ENCODE measurements around the gene AP2B1.
"Not testable (repeated sequence)": the region's sequence is repeated elsewhere in the genome, so short reads cannot be mapped to it uniquely, and the experiment has no call there.

Gene AP2B1

DNA sequence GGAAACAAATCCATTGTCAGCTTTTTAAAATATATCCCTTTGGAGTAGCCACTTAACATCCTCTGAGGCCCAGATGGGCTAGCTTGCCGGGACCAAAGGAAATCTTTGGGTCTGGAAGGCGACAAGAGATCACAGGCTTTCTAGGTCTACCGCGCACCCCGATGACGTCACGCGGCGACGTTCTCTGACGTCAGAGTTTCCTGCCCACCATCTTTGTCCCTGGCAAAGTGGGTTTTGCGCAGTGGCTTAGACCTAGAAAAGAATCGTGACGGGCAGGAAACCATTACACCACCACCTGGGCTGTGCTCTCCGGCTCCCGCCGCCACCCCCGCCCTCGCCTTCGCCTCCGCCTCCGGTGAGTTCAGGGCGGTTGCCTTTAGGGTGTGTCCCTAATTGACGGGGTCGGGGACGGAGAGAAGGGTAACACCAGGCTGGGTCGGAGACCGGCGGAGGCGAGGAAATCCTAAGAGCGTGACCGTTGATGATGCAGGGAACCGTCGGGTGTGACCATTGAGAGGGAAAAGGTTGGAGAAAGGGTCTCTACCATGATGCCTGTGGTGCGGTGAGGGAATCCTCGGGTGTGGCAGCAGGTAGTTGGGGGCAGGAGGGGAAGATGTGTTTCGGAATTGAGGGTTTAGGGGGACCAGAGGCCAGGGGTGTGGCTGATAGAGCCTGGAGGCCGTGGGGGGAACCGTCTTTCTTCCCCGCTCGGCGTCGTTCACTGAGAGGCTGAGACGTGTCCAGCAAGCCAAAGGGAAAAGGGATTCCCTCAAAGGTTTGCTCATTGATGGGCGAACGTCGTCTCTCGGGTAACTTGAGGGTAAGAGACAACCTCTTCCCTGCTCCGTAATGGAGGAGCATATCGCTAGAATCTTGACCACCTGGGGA, at the start of gene AP2B1:
AP2B1 (plus strand) TSS at position 249 of the 888 bp plus-strand sequence. CDS start 6,709 bp downstream, outside the sequence.
- peak; percentile 95 to 100 for DNase-seq (ENCODE audit: low read depth in 1 of 2, low spot score in 1 of 2)

DNA sequence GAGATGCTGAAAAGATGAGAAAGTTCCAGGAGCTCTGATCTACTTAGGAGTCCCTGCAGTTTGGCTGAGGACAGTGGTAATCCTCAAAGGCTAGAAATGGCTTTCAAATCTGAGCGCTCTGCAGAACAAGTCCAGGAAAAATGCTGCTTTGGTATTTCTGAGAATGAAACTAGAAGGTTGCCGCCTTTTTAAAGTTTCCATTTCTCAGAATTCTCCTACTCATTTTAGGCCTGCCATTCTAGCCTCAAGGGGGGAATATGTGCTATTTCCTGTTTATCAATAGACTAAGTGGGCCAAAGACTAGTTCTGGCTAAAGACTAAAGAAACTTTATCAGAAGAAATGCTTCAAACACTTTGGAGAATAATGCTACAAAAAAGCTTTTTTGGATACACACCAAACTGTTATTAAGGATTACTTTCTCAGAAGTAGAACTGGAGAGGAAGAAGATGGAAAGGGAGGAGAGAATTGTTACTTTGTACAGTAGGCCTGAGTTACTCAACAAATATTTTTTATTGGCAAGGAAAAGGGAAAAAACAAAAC, 49.5 kb upstream of the AP2B1 start, which contains the start of gene SLFN12L:
SLFN12L (minus strand) TSS at position 78 of the 541 bp plus-strand sequence. CDS start 15,314 bp downstream, outside the sequence.
- DNase-seq (ENCODE audit: low read depth in 1 of 2, low spot score in 1 of 2), result no peak

DNA sequence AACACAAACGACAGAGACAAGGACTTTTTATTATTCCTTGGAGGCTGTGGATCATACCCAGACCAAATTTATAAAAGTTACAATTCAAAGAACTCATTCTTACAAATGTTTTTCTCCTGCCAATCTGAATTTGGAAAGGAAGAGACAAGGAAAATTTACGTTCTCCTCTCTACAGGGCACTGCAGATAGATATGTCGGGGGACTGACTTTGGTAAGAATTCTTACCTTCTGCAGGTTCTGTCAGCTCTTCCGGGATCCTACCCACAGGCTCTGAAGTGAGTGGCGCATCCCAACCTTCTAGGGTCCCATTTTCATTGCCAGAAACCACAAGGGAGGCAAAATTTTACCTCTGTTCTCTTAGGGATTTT, 47.5 kb upstream of the AP2B1 start:
- no peak for DNase-seq (ENCODE audit: low read depth in 1 of 2, low spot score in 1 of 2)

DNA sequence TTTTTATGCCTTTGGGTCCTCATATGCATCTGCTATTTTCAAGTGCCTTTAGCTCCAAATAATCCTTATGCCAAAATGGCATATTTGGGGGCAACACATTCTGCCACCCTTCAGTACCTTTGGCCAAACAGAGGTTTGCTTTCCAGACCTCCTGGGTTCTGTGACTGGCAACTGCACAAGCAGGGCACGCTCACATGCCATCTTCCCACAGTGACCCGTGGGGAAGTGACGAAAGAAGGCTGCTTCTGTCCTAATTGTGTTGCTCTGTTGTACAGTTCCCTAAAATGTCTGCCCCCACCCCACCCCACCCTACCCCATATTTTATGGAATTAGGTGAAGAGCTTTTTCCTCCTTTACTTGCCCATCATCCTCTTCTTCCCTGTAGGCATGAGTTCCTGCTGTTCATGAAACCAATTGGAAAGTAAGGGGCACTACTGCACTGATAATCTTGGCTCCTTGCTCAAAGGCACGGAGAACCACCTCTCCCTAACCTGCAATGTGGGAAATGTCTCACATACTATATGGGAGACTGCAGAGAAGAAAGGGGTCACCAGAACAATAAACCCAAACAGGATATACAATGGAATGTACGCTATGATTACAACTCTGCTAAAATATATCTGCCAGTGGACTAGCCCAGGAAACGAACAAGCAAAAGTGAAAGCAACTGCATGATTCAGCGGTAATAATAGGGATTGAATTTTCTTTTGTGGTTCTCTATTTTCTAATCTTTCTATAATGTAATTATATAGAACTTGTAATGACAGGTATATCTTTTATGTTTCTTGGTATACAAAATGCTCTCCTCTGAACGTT, 46.3 kb upstream of the AP2B1 start:
- DNase-seq (ENCODE audit: low read depth in 1 of 2, low spot score in 1 of 2), result no peak

DNA sequence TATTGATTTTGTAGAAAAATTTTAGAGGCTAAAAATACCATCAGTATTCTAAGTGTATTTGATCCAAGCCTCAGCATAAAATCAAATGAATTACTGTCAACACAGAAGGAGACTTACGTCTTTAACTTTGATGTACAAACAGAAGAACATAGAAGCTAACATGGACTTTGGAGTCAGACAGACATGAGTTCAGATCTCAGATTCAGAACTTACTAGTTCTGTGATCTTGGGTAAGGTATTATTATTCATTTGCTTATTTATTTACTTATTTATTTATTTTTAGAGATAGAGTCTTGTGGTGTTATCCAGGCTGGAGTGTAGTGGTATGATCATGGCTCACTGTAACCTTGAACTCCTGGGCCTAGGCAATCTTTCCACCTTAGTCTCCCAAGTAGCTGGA, 45.7 kb upstream of the AP2B1 start:
- no peak for DNase-seq (ENCODE audit: low read depth in 1 of 2, low spot score in 1 of 2)

DNA sequence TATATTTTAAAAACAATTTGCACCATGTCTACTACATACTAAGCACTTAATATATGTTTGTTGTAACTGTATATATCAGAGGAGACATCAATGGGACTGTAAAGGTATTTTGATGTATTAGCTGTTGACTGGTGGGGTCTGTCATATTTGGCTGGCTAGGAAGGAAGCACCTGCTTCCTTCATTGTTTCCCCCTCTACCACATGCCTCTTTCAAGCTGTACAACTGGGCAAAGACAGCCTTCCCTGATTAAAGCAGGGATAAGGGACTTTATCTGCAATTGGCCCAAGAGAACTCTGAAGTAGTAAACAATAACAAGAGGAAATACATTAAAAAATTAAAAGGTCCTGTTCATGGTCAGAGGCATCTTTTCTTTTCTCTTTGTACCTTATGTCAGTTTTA, 44.1 kb upstream of the AP2B1 start:
- no peak for DNase-seq (ENCODE audit: low read depth in 1 of 2, low spot score in 1 of 2)

DNA sequence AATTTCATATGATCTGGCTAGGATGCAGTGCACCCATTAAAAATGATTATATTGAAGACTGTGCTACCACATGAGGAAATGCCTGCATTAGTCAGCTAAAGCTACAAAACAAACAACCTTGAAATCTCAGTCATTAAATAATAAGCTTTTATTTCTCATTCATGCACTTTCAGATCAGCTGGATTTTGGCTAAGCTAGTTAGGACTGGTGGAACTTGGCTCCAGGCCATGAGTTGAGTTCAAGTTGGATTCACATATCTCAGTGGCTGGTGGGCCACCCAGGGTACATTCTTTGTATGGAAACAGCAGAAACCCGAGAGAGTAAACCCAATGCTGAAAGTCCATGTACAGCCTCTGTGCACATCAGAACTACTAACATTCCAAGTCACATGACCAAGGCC, 43.3 kb upstream of the AP2B1 start:
- DNase-seq (ENCODE audit: low read depth in 1 of 2, low spot score in 1 of 2), result no peak

DNA sequence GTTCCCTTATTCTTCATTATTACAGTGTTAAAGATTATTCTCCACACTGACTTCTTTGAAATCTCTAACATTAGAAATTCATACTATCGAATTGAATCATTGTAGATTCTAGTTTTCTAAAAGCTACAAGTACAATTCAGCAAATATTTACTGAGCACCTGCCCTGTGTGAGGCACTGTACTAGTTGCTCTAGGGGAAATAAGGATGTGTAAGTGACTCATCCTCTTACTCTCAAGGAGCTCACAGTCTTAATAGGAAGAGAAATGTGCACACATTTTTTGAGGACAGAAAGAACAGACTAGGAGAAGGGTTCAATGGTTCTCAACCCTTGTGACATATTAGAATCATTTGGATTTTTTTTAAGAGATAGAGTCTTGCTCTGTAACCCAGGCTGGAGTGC, 42.0 kb upstream of the AP2B1 start:
- no peak for DNase-seq (ENCODE audit: low read depth in 1 of 2, low spot score in 1 of 2)

DNA sequence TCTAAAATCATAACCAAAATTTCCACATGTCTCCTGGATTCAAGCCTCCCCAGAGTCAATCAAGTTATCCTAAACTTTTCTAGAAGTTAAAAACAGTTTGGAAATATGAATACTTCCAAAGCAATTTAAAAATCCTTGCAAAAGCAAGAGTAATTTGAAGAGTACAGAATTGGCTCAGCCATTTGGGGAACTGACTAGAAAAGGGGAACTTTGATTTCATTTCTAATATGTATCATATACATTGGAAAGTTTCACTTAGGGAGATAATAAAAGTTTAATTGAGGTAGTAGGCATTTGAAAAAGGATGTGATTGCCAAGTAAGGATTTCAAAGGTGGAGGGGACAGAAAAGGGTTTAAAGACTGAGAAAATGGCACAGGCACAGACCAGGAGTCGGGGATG, 40.6 kb upstream of the AP2B1 start:
- DNase-seq (ENCODE audit: low read depth in 1 of 2, low spot score in 1 of 2), result no peak

DNA sequence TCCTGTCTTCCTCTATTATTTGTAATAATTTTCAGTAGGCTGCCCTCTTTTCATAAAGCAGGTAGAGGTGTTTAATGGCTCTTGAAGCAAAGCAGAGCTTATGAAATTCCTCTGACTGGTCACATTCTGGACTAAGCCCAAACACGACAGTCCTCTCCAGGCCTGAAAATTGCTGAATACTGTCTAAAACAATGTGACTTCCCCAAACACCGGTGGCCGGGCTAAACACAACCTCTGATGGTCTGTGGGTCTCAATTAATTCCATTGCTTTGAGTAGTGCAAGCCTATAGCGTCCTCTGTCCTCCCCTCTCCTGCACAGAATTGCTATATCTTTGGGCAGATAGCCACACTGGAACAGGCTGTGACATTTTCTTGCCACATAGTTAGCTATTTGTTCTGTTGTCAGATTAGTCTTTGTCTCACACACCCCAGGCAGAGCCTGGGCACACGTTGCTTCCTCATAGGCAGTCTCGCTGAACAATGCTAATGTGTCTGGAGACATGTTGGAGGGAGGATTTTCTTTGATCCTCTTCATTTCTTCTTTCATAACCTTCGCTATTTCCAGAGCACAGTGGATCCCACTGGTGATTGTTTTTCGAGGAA, 38.8 kb upstream of the AP2B1 start:
- DNase-seq (ENCODE audit: low read depth in 1 of 2, low spot score in 1 of 2), result no peak

DNA sequence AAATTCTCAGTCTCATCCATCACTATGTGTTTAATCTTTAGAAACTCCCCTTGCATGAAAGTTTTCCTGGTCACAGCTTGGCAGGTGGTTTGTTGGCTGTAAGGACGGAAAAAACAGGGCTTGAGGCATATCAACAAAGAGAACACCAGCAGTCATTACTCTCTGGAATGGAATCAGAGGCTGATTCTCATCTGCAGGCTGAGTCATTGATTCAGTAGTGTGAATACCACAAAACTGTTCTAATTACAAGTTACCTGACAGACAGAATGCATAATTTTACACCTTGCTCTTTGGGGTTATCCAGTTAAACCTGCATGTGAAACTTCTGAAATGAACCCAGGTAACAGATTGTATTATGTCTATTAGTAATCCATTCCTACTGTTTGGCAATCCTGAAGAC, 38.1 kb upstream of the AP2B1 start:
- no peak for DNase-seq (ENCODE audit: low read depth in 1 of 2, low spot score in 1 of 2)

DNA sequence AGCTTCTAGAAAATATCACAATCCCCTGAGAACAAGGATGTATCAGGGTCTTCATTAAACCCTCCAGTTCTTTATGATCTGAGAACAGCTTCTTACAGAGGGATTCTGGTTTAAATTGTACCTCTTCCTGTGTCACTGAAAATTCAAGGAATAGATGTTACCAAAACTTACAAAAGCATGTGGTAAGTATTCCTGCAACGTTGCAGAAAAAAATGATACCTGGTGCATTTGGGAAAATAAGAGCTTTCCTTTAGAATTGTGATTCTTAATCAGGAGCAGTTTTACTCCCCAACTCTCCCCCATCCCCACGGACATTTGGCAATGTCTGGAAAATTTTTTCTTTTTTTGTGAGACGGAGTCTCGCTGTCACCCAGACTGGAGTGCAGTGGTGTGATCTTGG, 33.8 kb upstream of the AP2B1 start:
- no peak for DNase-seq (ENCODE audit: low read depth in 1 of 2, low spot score in 1 of 2)

DNA sequence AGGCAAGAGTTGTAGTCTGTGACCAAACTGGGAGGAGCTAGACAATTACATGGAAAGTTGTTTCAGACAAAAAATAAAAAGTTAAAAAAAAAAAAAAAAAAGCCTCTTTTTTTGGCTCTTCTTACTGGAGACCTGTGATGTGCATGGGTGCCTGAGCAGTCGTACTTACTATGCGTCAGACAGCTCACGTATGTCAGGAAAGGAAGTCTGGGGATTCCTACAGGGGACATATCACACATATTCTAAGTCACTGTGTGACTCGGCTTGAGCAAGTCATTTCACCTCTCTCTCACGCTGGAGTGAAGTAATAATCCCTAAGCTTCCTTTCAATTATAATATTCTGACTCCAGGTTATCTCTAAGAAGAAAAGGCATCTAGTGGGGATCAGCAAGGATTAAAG, 32.5 kb upstream of the AP2B1 start:
- no peak for DNase-seq (ENCODE audit: low read depth in 1 of 2, low spot score in 1 of 2)

DNA sequence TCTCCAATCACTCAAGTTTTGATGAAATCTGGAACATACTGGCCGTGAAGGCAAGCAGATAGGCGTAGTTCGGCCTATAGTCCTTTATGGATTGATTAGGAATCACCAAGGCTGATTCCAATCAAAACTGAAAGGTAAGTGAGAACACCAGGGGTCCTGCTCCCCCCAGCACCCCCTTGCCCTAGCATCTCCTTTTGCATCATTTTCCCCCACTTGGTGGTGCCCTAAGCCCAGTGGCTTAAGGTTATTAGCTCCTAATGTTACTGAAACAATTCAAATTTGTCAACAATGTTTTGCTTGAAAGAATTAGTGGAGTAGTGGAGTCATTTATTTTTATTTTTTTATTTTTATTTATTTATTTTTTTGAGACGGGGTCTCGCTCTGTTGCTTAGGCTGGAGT, 31.4 kb upstream of the AP2B1 start:
- DNase-seq (ENCODE audit: low read depth in 1 of 2, low spot score in 1 of 2), result no peak

DNA sequence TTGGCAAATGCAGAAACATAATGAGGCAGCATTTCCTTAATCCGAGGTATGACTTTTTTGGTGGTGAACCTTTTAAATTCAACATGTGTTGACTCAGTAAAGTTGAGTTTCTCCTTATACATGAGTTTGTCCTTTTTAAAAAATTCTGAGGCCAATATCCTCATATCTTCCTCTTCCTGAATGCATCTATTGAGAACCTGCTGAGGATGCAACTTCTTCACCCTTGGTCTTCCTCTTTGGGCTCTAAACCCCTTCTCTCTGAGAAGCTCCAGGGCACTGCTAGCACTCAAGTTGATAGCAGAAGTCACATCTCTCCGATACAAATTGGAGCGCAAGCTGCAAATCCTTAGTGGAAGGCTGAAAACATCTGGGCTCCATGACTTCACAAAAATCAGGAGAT, 29.8 kb upstream of the AP2B1 start:
- DNase-seq (ENCODE audit: low read depth in 1 of 2, low spot score in 1 of 2), result no peak

DNA sequence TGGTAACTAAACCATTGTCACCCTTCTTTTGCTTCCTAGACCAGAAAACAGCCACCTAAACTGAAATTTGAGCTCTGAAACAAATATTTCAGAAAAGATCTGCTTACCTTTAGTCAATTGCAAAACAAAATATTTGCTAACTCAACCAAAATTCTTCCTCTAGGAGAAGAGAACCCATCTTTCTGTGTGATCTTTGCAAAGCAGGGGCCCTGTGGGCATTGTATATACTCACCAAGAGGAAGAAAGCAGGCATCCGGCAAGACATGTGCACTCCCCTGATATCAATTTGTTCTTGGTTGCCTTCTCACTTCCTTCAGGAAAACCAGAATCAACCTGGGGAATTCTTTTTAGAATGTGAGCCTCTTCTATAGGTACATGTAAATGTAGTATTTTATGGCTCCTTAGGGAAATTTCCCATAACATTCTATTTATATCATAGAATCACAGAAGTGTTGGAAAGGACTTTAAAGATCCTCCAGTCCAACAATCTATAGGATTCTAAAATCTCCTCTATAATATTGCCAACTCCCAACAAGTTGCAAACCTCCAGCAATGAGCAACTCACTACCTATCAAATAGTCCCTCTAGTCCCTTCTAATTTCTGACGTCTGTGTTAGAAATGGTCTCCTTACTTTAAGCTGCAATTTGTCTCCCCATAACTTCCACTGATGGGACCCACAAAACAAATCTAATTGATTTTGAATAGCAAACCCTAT, 27.5 kb upstream of the AP2B1 start:
- DNase-seq (ENCODE audit: low read depth in 1 of 2, low spot score in 1 of 2), result no peak

DNA sequence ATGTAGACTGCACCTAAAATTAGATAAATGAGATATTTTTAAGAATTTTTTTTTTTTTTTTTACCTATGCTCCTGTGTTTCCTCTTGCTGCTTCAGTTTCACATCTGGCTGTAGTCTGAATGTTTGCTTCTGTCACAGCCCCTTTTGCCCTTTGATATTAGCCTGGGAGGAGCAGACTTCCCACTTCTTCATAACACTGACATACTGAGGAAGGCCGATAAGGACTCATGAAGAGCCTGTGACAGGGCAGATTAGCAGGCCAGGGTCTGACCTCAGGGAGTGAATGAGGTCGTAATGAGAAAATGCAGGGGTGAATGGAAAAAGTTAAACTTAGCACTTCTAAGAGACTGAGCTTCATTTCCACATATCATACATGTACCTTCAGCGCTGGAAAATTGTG, 26.4 kb upstream of the AP2B1 start, which contains the start of gene SLFN14:
SLFN14 (minus strand) TSS at position 117 of the 400 bp plus-strand sequence. CDS start 2,757 bp downstream, outside the sequence.
- no peak for DNase-seq (ENCODE audit: low read depth in 1 of 2, low spot score in 1 of 2)

DNA sequence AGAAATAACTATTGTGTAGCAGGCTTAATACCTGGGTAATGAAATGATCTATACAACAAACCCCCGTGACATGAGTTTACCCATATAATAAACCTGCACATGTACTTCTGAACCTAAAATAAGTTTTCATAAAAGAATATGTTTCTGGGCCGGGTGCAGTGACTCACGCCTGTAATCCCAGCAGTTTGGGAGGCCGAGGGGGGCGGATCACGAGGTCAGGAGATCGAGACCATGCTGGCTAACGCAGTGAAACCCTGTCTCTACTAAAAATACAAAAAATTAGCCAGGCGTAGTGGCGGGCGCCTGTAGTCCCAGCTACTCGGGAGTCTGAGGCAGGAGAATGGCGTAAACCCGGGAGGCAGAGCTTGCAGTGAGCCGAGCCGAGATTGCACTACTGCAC, 23.9 kb upstream of the AP2B1 start:
- DNase-seq (ENCODE audit: low read depth in 1 of 2, low spot score in 1 of 2), result not testable (repeated sequence)

DNA sequence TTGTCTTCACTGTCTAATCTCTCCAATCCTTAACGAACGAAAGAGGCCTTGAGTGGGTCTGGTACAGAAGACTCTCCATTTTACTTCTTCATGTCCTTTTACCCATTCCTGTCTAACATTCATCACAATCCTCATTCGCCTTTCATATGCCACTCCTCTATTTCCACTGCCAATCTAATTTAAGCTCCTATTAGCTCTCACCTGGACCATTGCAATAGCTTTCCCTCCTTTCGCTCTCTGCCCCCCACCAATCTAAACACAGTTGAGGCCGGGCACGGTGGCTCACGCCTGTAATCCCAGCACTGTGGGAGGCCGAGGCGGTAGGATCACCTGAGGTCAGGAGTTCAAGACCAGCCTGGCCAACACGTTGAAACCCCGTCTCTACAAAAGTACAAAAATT, 20.2 kb upstream of the AP2B1 start:
- DNase-seq (ENCODE audit: low read depth in 1 of 2, low spot score in 1 of 2), result no peak

DNA sequence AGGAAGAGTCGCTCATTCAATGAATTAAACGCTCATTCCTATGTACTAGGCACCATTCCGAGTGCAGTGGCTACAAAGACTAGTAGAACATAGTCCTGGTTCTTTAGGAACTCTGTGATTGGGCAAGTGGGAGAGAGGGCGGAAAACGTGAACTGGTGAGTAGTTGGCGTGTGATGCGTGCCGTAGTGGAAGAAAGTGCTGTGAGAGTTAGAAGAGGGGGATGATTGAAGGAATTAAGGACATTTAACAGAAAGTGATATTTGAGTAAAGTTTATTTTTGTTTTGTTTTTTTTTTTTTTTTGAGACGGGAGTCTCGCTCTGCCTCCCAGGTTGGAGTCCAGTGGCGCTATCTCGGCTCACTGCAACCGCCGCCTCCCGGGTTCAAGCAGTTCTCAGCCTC, 18.6 kb upstream of the AP2B1 start:
- DNase-seq (ENCODE audit: low read depth in 1 of 2, low spot score in 1 of 2), result peak in 1 of 2 donors; percentile 56

DNA sequence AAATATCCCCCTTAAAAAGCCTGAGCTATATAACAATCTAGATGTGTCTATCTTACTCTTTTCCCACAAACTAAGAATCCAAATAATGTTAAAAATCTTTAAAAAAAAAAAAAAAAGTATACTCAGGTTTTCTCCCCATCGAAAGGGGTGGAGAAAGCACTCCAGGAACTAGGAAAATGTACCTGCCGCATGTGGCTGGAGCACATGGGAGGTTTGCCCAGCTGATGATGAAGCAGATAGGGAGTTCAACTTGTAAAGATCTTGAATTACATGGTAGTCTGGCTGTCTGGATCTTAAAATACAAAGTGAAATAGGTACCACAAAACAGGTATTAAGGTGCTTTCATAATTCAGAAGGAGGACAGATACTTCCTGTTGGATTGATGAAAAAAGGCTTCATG, 17.7 kb upstream of the AP2B1 start:
- DNase-seq (ENCODE audit: low read depth in 1 of 2, low spot score in 1 of 2), result no peak
